ENCODE results near the gene CMBL.

Gene CMBL

DNA sequence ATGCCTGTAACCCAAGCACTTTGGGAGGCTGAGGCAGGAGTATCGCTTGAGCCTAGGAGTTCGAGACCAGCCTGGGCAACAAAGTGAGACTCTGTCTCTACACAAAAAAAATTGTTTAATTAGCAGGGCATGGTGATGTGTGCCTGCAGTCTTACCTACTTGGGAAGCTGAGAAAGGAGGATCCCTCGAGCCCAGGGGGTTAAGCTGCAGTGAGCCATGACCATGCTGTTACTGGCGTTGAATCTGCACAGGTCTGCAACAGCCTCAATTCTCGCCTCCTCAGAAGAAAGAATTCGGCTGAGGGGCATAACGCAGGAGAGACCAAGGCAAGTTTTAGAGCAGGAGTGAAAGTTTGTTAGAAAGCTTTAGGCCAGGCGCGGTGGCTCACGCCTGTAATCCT lies 39.6 kb downstream of the CMBL start:
- no peak for TF ChIP-seq CTCF (IDR thresholded peaks at IDR 0.05; ENCODE audit: control extremely low read depth, extremely low read depth, low read depth, missing control alignments)

GRCh38 chr5:10266839-10267238 lies 40.9 kb downstream of the CMBL start:
- ChIA-PET POLR2A (no interaction called here), CTCF (no interaction called here)
- TF ChIP-seq CTCF (IDR thresholded peaks at IDR 0.05; ENCODE audit: control extremely low read depth, extremely low read depth, low read depth, missing control alignments): no peak

More for the DNA sequence above, 39.6 kb downstream of the CMBL start:
- POLR2A ChIA-PET: no interaction called here
- CTCF ChIA-PET: interaction anchor here (1.7 kb wide), 1 partner anchor 16 kb away, joined by 5 read pairs; no protein-coding TSS in a partner anchor
- no peak for DNase-seq (ENCODE audit: extremely low spot score)

GRCh38 chr5:10266137-10266536 lies 41.6 kb downstream of the CMBL start:
- ChIA-PET CTCF (interaction anchor here (1.1 to 1.9 kb wide), 2 partner anchors 12 to 18 kb away, joined by 4 to 5 read pairs; no protein-coding TSS in a partner anchor), POLR2A (no interaction called here)
- DNase-seq (ENCODE audit: extremely low spot score): no peak
- no peak for TF ChIP-seq CTCF (IDR thresholded peaks at IDR 0.05; ENCODE audit: control extremely low read depth, extremely low read depth, low read depth, missing control alignments)

More at GRCh38 chr5:10266839-10267238, 40.9 kb downstream of the CMBL start:
- no peak for DNase-seq (ENCODE audit: extremely low spot score)

GRCh38 chr5:10265245-10266109 lies 42.2 kb downstream of the CMBL start:
- DNase-seq (ENCODE audit: extremely low spot score): no peak
- CTCF ChIA-PET: interaction anchor here (1.0 to 1.9 kb wide), 4 partner anchors 10 to 18 kb away, joined by 3 to 5 read pairs (median 4); partner anchors contain the start of genes ATPSCKMT and CCT5
- POLR2A ChIA-PET: interaction anchor here (0.6 kb wide), 1 partner anchor 140 kb away, joined by 3 read pairs; no protein-coding TSS in a partner anchor
- TF ChIP-seq CTCF (IDR thresholded peaks at IDR 0.05; ENCODE audit: control extremely low read depth, extremely low read depth, low read depth, missing control alignments): no peak

DNA sequence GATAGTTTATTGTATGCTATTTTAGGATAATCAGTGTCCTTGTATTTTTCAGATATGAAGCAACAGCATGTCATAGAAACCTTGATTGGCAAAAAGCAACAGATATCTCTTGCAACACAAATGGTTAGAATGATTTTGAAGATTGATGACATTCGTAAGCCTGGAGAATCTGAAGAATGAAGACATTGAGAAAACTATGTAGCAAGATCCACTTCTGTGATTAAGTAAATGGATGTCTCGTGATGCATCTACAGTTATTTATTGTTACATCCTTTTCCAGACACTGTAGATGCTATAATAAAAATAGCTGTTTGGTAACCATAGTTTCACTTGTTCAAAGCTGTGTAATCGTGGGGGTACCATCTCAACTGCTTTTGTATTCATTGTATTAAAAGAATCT lies 43.1 kb downstream of the CMBL start:
- ChIA-PET POLR2A (interaction anchor here (0.6 kb wide), 1 partner anchor 328 kb away, joined by 3 read pairs; no protein-coding TSS in a partner anchor), CTCF (interaction anchor here (1.0 to 1.9 kb wide), 4 partner anchors 9 to 19 kb away, joined by 3 to 5 read pairs (median 4); partner anchors contain the start of genes ATPSCKMT and CCT5)
- no peak for TF ChIP-seq CTCF (IDR thresholded peaks at IDR 0.05; ENCODE audit: control extremely low read depth, extremely low read depth, low read depth, missing control alignments)
- no peak for DNase-seq (ENCODE audit: extremely low spot score)

DNA sequence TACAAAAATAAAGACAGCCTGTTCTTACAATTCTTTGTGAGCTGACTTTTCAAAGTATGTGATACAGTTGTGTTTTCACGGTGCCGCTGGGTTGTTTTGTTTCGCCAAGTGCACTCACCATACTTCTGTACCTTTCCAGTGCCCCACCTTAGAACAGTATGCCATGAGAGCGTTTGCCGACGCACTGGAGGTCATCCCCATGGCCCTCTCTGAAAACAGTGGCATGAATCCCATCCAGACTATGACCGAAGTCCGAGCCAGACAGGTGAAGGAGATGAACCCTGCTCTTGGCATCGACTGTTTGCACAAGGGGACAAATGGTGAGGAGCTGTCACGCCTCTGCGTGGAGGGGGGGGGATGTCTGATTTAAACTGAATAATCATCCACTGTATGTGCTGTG lies 44.7 kb downstream of the CMBL start:
- ChIA-PET POLR2A (no interaction called here), CTCF (interaction anchor here (1.3 to 2.3 kb wide), 4 partner anchors 14 to 95 kb away, joined by 3 to 6 read pairs (median 4); partner anchors contain the start of gene ATPSCKMT)
- no peak for TF ChIP-seq CTCF (IDR thresholded peaks at IDR 0.05; ENCODE audit: control extremely low read depth, extremely low read depth, low read depth, missing control alignments)
- no peak for DNase-seq (ENCODE audit: extremely low spot score)

Measured in GM10248 (cell line).